ENCODE results near the gene PZP.

- TF ChIP-seq CTCF (IDR thresholded peaks at IDR 0.05; ENCODE audit: insufficient read depth, low read length, poor library complexity, severe bottlenecking), result no peak
- TF ChIP-seq EZH2phosphoT487 (conservative IDR thresholded peaks at IDR 0.05; ENCODE audit: low read length), result no peak
Measured at GRCh38 chr12:9241301-9241700, 33.1 kb upstream of the PZP start.
